IMR-90 (cell line): ENCODE measurements around the gene PTPRN2. TPM values are rescaled to one million over a fixed set of nuclear protein-coding genes. Genes with fewer than 3 reads are reported as not detected.

Source experiments
- ATAC-seq: fragments of 200-7000 bp; cut with Tn5 transposase; 2 replicates; pipeline ENCODE4 v1.9.1; 2020; ENCODE audit warnings: low read depth, mild to moderate bottlenecking, moderate library complexity
- BruUV-seq: library from RNA; stranded (reverse); fragments of 400-500 nt; replicated peaks from 2 replicates; lab custom pipeline; 2021; lab: Mats Ljungman, UMichigan
- CTCF ChIA-PET: fragments of 300-600 bp; formaldehyde crosslinking; extraction: SDS; loops from one replicate; lab custom pipeline; 2021; ENCODE audit warnings: antibody characterized with exemption; lab: Yijun Ruan, JAX
- POLR2A ChIA-PET: fragments of 300-600 bp; sonication (Branson Sonifier 250); formaldehyde crosslinking; loops from one replicate; lab custom pipeline; 2022; ENCODE audit warnings: antibody characterized with exemption; ENCODE audit not compliant: unreplicated experiment; lab: Charles Lee
- DNase-seq: peaks from one replicate; pipeline ENCODE4 v3.0.0; 2013
- H2AFZ ChIP-seq: replicated peaks from 2 replicates; pipeline ENCODE3; 2013; ENCODE audit warnings: low read length, mild to moderate bottlenecking; ENCODE audit not compliant: poor library complexity
- H2AK5ac ChIP-seq: 2 replicates; pipeline ENCODE4 v1.6.1; 2013; ENCODE audit warnings: low read depth, low read length, inconsistent platforms
- H2AK9ac ChIP-seq: replicated peaks from 2 replicates; pipeline ENCODE3; 2013; ENCODE audit warnings: mild to moderate bottlenecking, low read depth, low read length, moderate library complexity; ENCODE audit not compliant: poor library complexity
- H2BK120ac ChIP-seq: 2 replicates; pipeline ENCODE4 v1.6.1; 2013; ENCODE audit warnings: low read depth, low read length, inconsistent platforms
- H2BK15ac ChIP-seq: 3 replicates; pipeline ENCODE4 v1.6.1; 2013; ENCODE audit warnings: low read depth, low read length, inconsistent platforms
- H2BK20ac ChIP-seq: 2 replicates; pipeline ENCODE4 v1.6.1; 2013; ENCODE audit warnings: low read depth, mild to moderate bottlenecking, inconsistent platforms, low read length, moderate library complexity
- H2BK5ac ChIP-seq: 2 replicates; pipeline ENCODE4 v1.6.1; 2013; ENCODE audit warnings: mild to moderate bottlenecking, low read depth, low read length, inconsistent platforms; ENCODE audit not compliant: poor library complexity, severe bottlenecking
- H3K14ac ChIP-seq: replicated peaks from 2 replicates; pipeline ENCODE4 v1.6.1; 2013; ENCODE audit warnings: low read depth, low read length, inconsistent platforms
- H3K18ac ChIP-seq: 2 replicates; pipeline ENCODE4 v1.6.1; 2013; ENCODE audit warnings: low read depth, low read length, control low read depth
- H3K23ac ChIP-seq: 2 replicates; pipeline ENCODE4 v1.6.1; 2013; ENCODE audit warnings: low read depth, low read length, inconsistent platforms
- H3K27ac ChIP-seq: 2 replicates; pipeline ENCODE4 v1.5.1; 2013; ENCODE audit warnings: mild to moderate bottlenecking, control low read depth, low read length; ENCODE audit not compliant: insufficient read depth
- H3K27me3 ChIP-seq: 2 replicates; pipeline ENCODE4 v1.6.1; 2013; ENCODE audit warnings: low read length; ENCODE audit not compliant: control insufficient read depth, insufficient read depth
- H3K36me3 ChIP-seq: 2 replicates; pipeline ENCODE4 v1.6.1; 2013; ENCODE audit warnings: low read length, mixed read lengths; ENCODE audit not compliant: control insufficient read depth, insufficient read depth
- H3K4ac ChIP-seq: 2 replicates; pipeline ENCODE4 v1.6.1; 2013; ENCODE audit warnings: low read depth, low read length, inconsistent platforms
- H3K4me1 ChIP-seq: 2 replicates; pipeline ENCODE4 v1.6.1; 2013; ENCODE audit warnings: low read length, mixed read lengths; ENCODE audit not compliant: control insufficient read depth, insufficient read depth
- H3K4me2 ChIP-seq: 2 replicates; pipeline ENCODE4 v1.6.1; 2013; ENCODE audit warnings: low read depth, mild to moderate bottlenecking, control low read depth, low read length, moderate library complexity
- H3K4me3 ChIP-seq: 2 replicates; pipeline ENCODE4 v1.5.1; 2013; ENCODE audit warnings: low read depth, mild to moderate bottlenecking, control low read depth, low read length, moderate library complexity; ENCODE audit not compliant: insufficient read depth
- H3K56ac ChIP-seq: 2 replicates; pipeline ENCODE4 v1.6.1; 2013; ENCODE audit warnings: low read length, inconsistent platforms; ENCODE audit not compliant: insufficient read depth; ENCODE audit errors: extremely low read depth
- H3K79me1 ChIP-seq, 2 experiments: 2 replicates each; pipeline ENCODE4 v1.6.1; 2013; ENCODE audit warnings: low read length in 2 of 2, inconsistent platforms in 1 of 2, low read depth in 1 of 2
- H3K9ac ChIP-seq: 2 replicates; pipeline ENCODE4 v1.6.1; 2013; ENCODE audit warnings: low read depth, low read length, control low read depth
- H3K9me1 ChIP-seq: 2 replicates; pipeline ENCODE4 v1.6.1; 2013; ENCODE audit warnings: low read length, inconsistent platforms; ENCODE audit not compliant: insufficient read depth
- H3K9me3 ChIP-seq: 2 replicates; pipeline ENCODE4 v1.6.1; 2013; ENCODE audit warnings: low read length; ENCODE audit not compliant: control insufficient read depth, insufficient read depth
- H4K20me1 ChIP-seq: 2 replicates; pipeline ENCODE4 v1.6.1; 2013; ENCODE audit warnings: low read length, inconsistent platforms; ENCODE audit not compliant: insufficient read depth
- H4K5ac ChIP-seq: 2 replicates; pipeline ENCODE4 v1.6.1; 2013; ENCODE audit warnings: mild to moderate bottlenecking, low read depth, low read length, control low read depth
- H4K8ac ChIP-seq, 2 experiments: 2 replicates each; pipeline ENCODE4 v1.6.1; 2013; ENCODE audit warnings: low read depth in 2 of 2, low read length in 2 of 2, control low read depth in 1 of 2, inconsistent platforms in 1 of 2
- H4K91ac ChIP-seq: 2 replicates; pipeline ENCODE4 v1.6.1; 2013; ENCODE audit warnings: low read depth, low read length, inconsistent platforms; ENCODE audit not compliant: insufficient read depth
- BHLHE40 ChIP-seq: fragments of 150-350 bp; IDR thresholded peaks from 2 replicates; pipeline ENCODE4 v1.6.1; 2016; ENCODE audit warnings: mild to moderate bottlenecking, low read depth, low read length
- CEBPB ChIP-seq: IDR thresholded peaks from 2 replicates; pipeline ENCODE4 v1.6.1; 2012; ENCODE audit warnings: low read depth, low read length, improper control_type of control experiment
- CHD1 ChIP-seq: IDR thresholded peaks from 2 replicates; pipeline ENCODE4 v1.6.1; 2012; ENCODE audit warnings: low read depth, low read length, improper control_type of control experiment
- CTCF ChIP-seq: conservative IDR thresholded peaks from 2 replicates; pipeline ENCODE4 v1.5.1; 2012; ENCODE audit warnings: mild to moderate bottlenecking, low read depth, low read length, improper control_type of control experiment
- ELK1 ChIP-seq: fragments of 150-350 bp; IDR thresholded peaks from 2 replicates; pipeline ENCODE4 v1.6.1; 2016; ENCODE audit warnings: low read depth, mild to moderate bottlenecking, low read length, moderate library complexity, borderline replicate concordance
- FOS ChIP-seq: fragments of 150-350 bp; IDR thresholded peaks from 2 replicates; pipeline ENCODE4 v1.6.1; 2016; ENCODE audit warnings: low read depth, low read length
- MAFK ChIP-seq: IDR thresholded peaks from 2 replicates; pipeline ENCODE4 v1.6.1; 2012; ENCODE audit warnings: low read depth, low read length, improper control_type of control experiment
- MAZ ChIP-seq: IDR thresholded peaks from 2 replicates; pipeline ENCODE4 v1.6.1; 2012; ENCODE audit warnings: low read depth, mild to moderate bottlenecking, low read length, improper control_type of control experiment, moderate library complexity, borderline replicate concordance
- MXI1 ChIP-seq: IDR thresholded peaks from 2 replicates; pipeline ENCODE4 v1.6.1; 2012; ENCODE audit warnings: low read depth, mild to moderate bottlenecking, low read length, moderate library complexity, borderline replicate concordance
- NFE2L2 ChIP-seq: fragments of 150-350 bp; IDR thresholded peaks from 2 replicates; pipeline ENCODE4 v1.6.1; 2016; ENCODE audit warnings: low read depth, mild to moderate bottlenecking, low read length
- POLR2A ChIP-seq: IDR thresholded peaks from 2 replicates; pipeline ENCODE4 v1.6.1; 2012; ENCODE audit warnings: mild to moderate bottlenecking, low read depth, low read length
- RAD21 ChIP-seq: IDR thresholded peaks from 2 replicates; pipeline ENCODE4 v1.6.1; 2012; ENCODE audit warnings: low read length, improper control_type of control experiment
- RCOR1 ChIP-seq: IDR thresholded peaks from 2 replicates; pipeline ENCODE4 v1.6.1; 2012; ENCODE audit warnings: mild to moderate bottlenecking, low read length, improper control_type of control experiment; ENCODE audit not compliant: insufficient replicate concordance
- RFX5 ChIP-seq: IDR thresholded peaks from 2 replicates; pipeline ENCODE4 v1.8.0; 2012; ENCODE audit warnings: low read depth, mild to moderate bottlenecking, low read length, moderate library complexity
- SMC3 ChIP-seq: fragments of 150-350 bp; IDR thresholded peaks from 2 replicates; pipeline ENCODE4 v1.6.1; 2016; ENCODE audit warnings: low read depth, mild to moderate bottlenecking, antibody characterized with exemption, low read length, moderate library complexity
- USF2 ChIP-seq: fragments of 150-350 bp; IDR thresholded peaks from 2 replicates; pipeline ENCODE4 v1.6.1; 2017; ENCODE audit warnings: mild to moderate bottlenecking, antibody characterized with exemption, low read length, low read depth
- WGBS, 2 experiments: methylation state at CpG; one replicate each; pipeline versions ENCODE4 v1.1.5 to v1.1.7; 2013; ENCODE audit warnings: missing lambda C conversion rate in 2 of 2; ENCODE audit not compliant: insufficient read length in 1 of 2; ENCODE audit errors: extremely low coverage in 2 of 2; 5-methylcytosine and 5-hydroxymethylcytosine counted together
- dilution Hi-C: fragments of 300-500 bp; cut with HindIII; formaldehyde crosslinking; loops from one replicate; pipeline ENCODE4 v1.14.3; 2018; ENCODE audit warnings: low sequenced_read_pairs; ENCODE audit not compliant: unreplicated experiment
- in situ Hi-C: fragments of 300-500 bp; cut with MboI; formaldehyde crosslinking; loops from 3 replicates; pipeline ENCODE4 v1.14.3; 2019; ENCODE audit warnings: low sequenced_read_pairs, inconsistent platforms, mixed read lengths
- intact Hi-C: fragments of 100-400 bp; cut with micrococcal nuclease; formaldehyde crosslinking; loops from 2 replicates; pipeline ENCODE4 v1.10.0; 2022
- polyA plus RNA-seq, 3 experiments: library from polyadenylated mRNA; depleted of rRNA; stranded (reverse); fragments of >200 nt; gene quantifications; 2 replicates each; pipeline ENCODE4 v1.2.3, GENCODE V29; 2012; ENCODE audit warnings: low replicate concordance in 1 of 3
- total RNA-seq: library from RNA; depleted of rRNA; stranded (reverse); fragments of >200 nt; gene quantifications from 2 replicates; pipeline ENCODE4 v1.2.3, GENCODE V29; 2012

Gene PTPRN2
- total and polyA plus RNA-seq, 2 of the 4 experiments (the other 2 are of a cell fraction) = 0.03 TPM; not detected in 1

GRCh38 chr7:158239290-158239981, 348.2 kb downstream of the PTPRN2 start:
- no peak overlapping the region for H2AK5ac ChIP-seq
- H2BK120ac ChIP-seq = no peak overlapping the region
- H3K36me3 ChIP-seq = no peaks in the 10 kb centered on the region
- H3K27ac ChIP-seq = no peak overlapping the region
- H3K4me3 ChIP-seq = no peak overlapping the region
- H3K79me1 ChIP-seq = no peaks in the 10 kb centered on the region
- no peaks in the 10 kb centered on the region for H3K27me3 ChIP-seq
- dilution Hi-C loops (no loop called here), intact Hi-C loops (no loop called here), in situ Hi-C loops (no loop called here)
- no peak overlapping the region for H4K91ac ChIP-seq
- no peaks in the 10 kb centered on the region for H3K9me1 ChIP-seq
- DNase-seq = no peak
- peak overlapping the region; percentile 14 for H2AFZ ChIP-seq
- no peaks in the 10 kb centered on the region for H4K20me1 ChIP-seq
- H3K18ac ChIP-seq = no peak overlapping the region
- H3K9me3 ChIP-seq = peaks cover 38% of the 10 kb centered on the region
- H3K14ac ChIP-seq = no peak overlapping the region
- H3K9ac ChIP-seq = no peak overlapping the region
- no peak overlapping the region for H4K5ac ChIP-seq
- H2BK20ac ChIP-seq = no peak overlapping the region
- no peak overlapping the region for H3K4me2 ChIP-seq
- TF ChIP-seq CTCF (no peak), NFE2L2 (no peak), BHLHE40 (no peak), RAD21 (no peak), CEBPB (no peak), CHD1 (no peak), MAZ (no peak), MAFK (no peak), RFX5 (no peak), RCOR1 (no peak), SMC3 (no peak), ELK1 (no peak), POLR2A (no peak), MXI1 (no peak), USF2 (no peak), FOS (no peak)
- POLR2A ChIA-PET = no interaction called here
- no peak overlapping the region for H3K4ac ChIP-seq
- 69% methylated on average over 13 of the region's 30 CpGs; no CpG with 5 or more reads in 1 of the 2 experiments for WGBS, 2 experiments
- H2BK15ac ChIP-seq = no peak overlapping the region
- no peak overlapping the region for H3K23ac ChIP-seq
- H4K8ac ChIP-seq = no peak overlapping the region
- no peak overlapping the region for H3K56ac ChIP-seq
- no TSS peak for BruUV-seq
- no peak for ATAC-seq
- CTCF ChIA-PET = no interaction called here
- H3K4me1 ChIP-seq = no peaks in the 10 kb centered on the region
- H2BK5ac ChIP-seq = no peak overlapping the region
- H2AK9ac ChIP-seq = no peak overlapping the region
